ENCODE results near the gene IGSF21. TPM values are rescaled to one million over a fixed set of nuclear protein-coding genes. Genes with fewer than 3 reads are reported as not detected.

IGSF21 gene
- total RNA-seq, 1 experiment from 2014 or later, result 5.2 TPM

DNA sequence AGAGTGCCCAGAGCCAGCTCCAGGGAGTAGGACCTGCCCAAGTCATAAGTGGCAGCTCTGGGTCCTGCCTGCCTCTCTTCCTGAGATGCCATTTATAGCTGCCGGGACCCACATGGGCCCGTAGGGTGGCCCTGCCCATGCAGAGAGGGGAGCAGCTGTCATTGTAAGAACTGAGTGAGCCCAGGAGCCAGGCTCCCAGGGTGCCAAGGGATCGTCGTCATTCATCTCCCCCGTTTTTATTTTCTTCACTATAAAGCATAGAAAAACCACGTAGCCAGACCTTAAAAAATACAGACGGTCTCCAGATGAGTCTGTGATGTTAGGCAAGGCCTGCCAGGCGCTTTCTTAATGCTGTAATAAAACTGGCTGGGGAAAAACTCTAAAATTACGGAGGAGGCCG is 90.7 kb downstream of the IGSF21 start:
- Mint-ChIP-seq H3K36me3 (ENCODE audit: insufficient read depth in 1 of 3, low read depth in 3 of 3) (no peaks in the 10 kb centered on the region), H3K27me3 (ENCODE audit: low read depth) (no peaks in the 10 kb centered on the region; the same call in 1 of the 2 replicates), H3K4me3 (no peak overlapping the region), H3K4me1 (peaks cover 30 to 33% of the 10 kb centered on the region in 2 experiments), H3K9me3 (no peaks in the 10 kb centered on the region), H3K27ac (peak overlapping the region in 1 of 3 experiments; percentile 54; a peak in 1 of 7 replicates)
- H3K4me2 ChIP-seq (ENCODE audit: insufficient read depth, insufficient read length, low read length), result no peak overlapping the region
- H3K23me2 ChIP-seq (ENCODE audit: insufficient read length, low read depth, low read length, poor library complexity, severe bottlenecking), result no peaks in the 10 kb centered on the region
- H2BK15ac ChIP-seq (ENCODE audit: low read depth, low read length), result no peak overlapping the region
- no peak overlapping the region for H3K9ac ChIP-seq (ENCODE audit: extremely low read depth, insufficient read length, low read length)
- no peak overlapping the region for H4K5ac ChIP-seq (ENCODE audit: insufficient read length, low read depth, low read length)
- no peak overlapping the region for H3T11ph ChIP-seq (ENCODE audit: low read length)
- H3K14ac ChIP-seq (ENCODE audit: insufficient read depth, low read length), result no peak overlapping the region
- no peak overlapping the region for H2AK5ac ChIP-seq (ENCODE audit: insufficient read length, low read length)
- TF ChIP-seq, protein P1, sequence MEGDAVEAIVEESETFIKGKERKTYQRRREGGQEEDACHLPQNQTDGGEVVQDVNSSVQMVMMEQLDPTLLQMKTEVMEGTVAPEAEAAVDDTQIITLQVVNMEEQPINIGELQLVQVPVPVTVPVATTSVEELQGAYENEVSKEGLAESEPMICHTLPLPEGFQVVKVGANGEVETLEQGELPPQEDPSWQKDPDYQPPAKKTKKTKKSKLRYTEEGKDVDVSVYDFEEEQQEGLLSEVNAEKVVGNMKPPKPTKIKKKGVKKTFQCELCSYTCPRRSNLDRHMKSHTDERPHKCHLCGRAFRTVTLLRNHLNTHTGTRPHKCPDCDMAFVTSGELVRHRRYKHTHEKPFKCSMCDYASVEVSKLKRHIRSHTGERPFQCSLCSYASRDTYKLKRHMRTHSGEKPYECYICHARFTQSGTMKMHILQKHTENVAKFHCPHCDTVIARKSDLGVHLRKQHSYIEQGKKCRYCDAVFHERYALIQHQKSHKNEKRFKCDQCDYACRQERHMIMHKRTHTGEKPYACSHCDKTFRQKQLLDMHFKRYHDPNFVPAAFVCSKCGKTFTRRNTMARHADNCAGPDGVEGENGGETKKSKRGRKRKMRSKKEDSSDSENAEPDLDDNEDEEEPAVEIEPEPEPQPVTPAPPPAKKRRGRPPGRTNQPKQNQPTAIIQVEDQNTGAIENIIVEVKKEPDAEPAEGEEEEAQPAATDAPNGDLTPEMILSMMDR (conservative IDR thresholded peaks at IDR 0.05), result no peak
- no peaks in the 10 kb centered on the region for H3K27me3 ChIP-seq (ENCODE audit: insufficient read depth, low read length)
- H3K4ac ChIP-seq (ENCODE audit: low read depth, low read length), result no peak overlapping the region
- H4K91ac ChIP-seq (ENCODE audit: insufficient read length, low read depth, low read length), result no peak overlapping the region
- no peak overlapping the region for H2BK120ac ChIP-seq (ENCODE audit: low read depth, low read length, poor library complexity, severe bottlenecking)
- H3K79me1 ChIP-seq (ENCODE audit: insufficient read depth, low read depth, low read length, poor library complexity, severe bottlenecking), result no peaks in the 10 kb centered on the region
- H2AFZ ChIP-seq (ENCODE audit: low read length), result no peak overlapping the region
- no peak overlapping the region for H2BK20ac ChIP-seq (ENCODE audit: low read depth, low read length, poor library complexity, severe bottlenecking)
- H3K18ac ChIP-seq (ENCODE audit: insufficient read length, low read depth, low read length), result no peak overlapping the region
- no peak overlapping the region for H2BK5ac ChIP-seq (ENCODE audit: insufficient read length, low read length)
- no peak overlapping the region for H3K23ac ChIP-seq (ENCODE audit: insufficient read length, low read depth, low read length)
- no peak overlapping the region for H2BK12ac ChIP-seq (ENCODE audit: insufficient read length, low read depth, low read length)
- no peaks in the 10 kb centered on the region for H4K20me1 ChIP-seq (ENCODE audit: control insufficient read depth, insufficient read depth, insufficient read length)
- H3K79me2 ChIP-seq (ENCODE audit: insufficient read depth, low read length), result no peaks in the 10 kb centered on the region
- H4K8ac ChIP-seq (replicated peaks; ENCODE audit: insufficient read length, low read depth, low read length), result no peak overlapping the region
- H3K27ac ChIP-seq (ENCODE audit: insufficient read length, low read depth, low read length), result no peak overlapping the region
- no CpG with 5 or more reads among the region's 10 CpGs for WGBS (ENCODE audit: extremely low coverage, insufficient read length, low lambda C conversion rate)
- no peak for DNase-seq
- no peak overlapping the region for H3K56ac ChIP-seq (ENCODE audit: insufficient read length, low read depth, low read length)
- no peaks in the 10 kb centered on the region; the same call in 1 of the 2 replicates for H3K4me1 ChIP-seq (ENCODE audit: insufficient read depth, low read length)
- no peaks in the 10 kb centered on the region for H3K9me3 ChIP-seq (ENCODE audit: control insufficient read depth, low read depth, low read length)

Measured in H9 (cell line).